Activated T-helper 2 cell treated with anti-CD3 and anti-CD28 coated beads, Interferon-gamma antibody, Interleukin-2, Interleukin-4, amounts not matched to agents 10 μg/mL and 5 μg/mL and 100 μg/mL, durations not matched to agents 14 hours and 24 hours and 36 hours (primary cell): ENCODE data around the gene MPHOSPH8. TPM values are rescaled to one million over a fixed set of nuclear protein-coding genes. Genes with fewer than 3 reads are reported as not detected.
A peak's percentile ranks its signal among the peaks of the same experiment; 100 is the strongest.
"Not testable (repeated sequence)": the region's sequence is repeated elsewhere in the genome, so short reads cannot be mapped to it uniquely, and the experiment has no call there.

Experiments used
- DNase-seq: peaks from one replicate; pipeline ENCODE4 v3.0.0; 2021; ENCODE audit warnings: low spot score
- H3K27ac Mint-ChIP-seq: one replicate; pipeline ENCODE4 v1.8.0; 2021; ENCODE audit warnings: mixed read lengths
- H3K27me3 Mint-ChIP-seq: one replicate; pipeline ENCODE4 v1.8.0; 2021; ENCODE audit warnings: low read depth, mixed read lengths
- H3K36me3 Mint-ChIP-seq: one replicate; pipeline ENCODE4 v1.8.0; 2021; ENCODE audit warnings: low read depth, mixed read lengths
- H3K4me1 Mint-ChIP-seq: one replicate; pipeline ENCODE4 v1.8.0; 2021; ENCODE audit warnings: low read depth, mixed read lengths
- H3K4me3 Mint-ChIP-seq: one replicate; pipeline ENCODE4 v1.8.0; 2021; ENCODE audit warnings: low read depth, mild to moderate bottlenecking, moderate library complexity, mixed read lengths
- H3K9me3 Mint-ChIP-seq: one replicate; pipeline ENCODE4 v1.8.0; 2021; ENCODE audit warnings: mixed read lengths
- intact Hi-C: fragments of 100-400 bp; cut with micrococcal nuclease; formaldehyde crosslinking; loops from one replicate; pipeline ENCODE4 v1.15.1; 2023
- total RNA-seq: library from RNA; stranded (reverse); gene quantifications from 2 replicates; pipeline ENCODE4 v1.2.3, GENCODE V29; 2022

The MPHOSPH8 gene
- total RNA-seq, 1 donor from 2014 or later = 46.4 TPM

DNA sequence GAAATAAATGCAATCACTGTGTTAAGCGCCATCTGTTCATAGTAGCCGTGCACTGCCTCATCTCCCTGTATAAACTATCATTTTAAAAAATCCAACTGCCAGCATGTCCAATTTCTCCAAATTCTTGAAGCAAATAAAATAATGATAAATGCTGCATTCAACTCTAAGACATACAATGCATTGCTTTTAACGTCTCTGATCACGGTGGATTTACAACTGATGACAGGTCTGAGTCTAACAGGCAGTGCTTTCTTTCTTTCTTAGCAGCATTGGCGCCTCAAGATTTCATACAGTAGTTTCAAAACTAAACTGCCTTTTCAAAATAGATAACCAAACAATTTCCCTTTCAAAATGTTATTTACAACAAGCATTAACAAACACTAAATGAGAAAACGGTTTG, 70.8 kb downstream of the MPHOSPH8 start:
- H3K4me3 Mint-ChIP-seq, H3K9me3 Mint-ChIP-seq, H3K27ac Mint-ChIP-seq, H3K27me3 Mint-ChIP-seq, H3K4me1 Mint-ChIP-seq, DNase-seq, intact Hi-C loops: not testable (repeated sequence)
- H3K36me3 Mint-ChIP-seq = peaks cover 20% of the 10 kb centered on the region

DNA sequence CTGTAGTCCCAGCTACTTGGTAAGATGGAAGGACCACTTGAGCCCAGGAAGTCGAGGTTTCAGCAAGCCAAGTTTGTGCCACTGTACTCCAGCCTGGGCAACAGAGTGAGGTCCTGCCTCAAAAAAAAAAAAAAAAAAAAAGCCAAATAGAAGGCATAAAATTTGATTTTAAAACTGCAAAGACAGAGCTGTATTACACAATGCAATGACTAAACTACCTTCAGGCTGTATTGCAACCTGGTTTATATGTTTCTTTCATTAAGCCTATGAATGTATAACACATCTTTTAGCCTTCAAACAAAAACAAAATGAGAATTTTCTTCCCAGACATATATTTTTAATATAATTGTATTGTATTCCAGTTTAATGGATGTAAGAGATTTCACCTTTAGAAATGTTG, 75.6 kb downstream of the MPHOSPH8 start:
- DNase-seq, H3K27me3 Mint-ChIP-seq, H3K9me3 Mint-ChIP-seq, H3K27ac Mint-ChIP-seq, H3K4me3 Mint-ChIP-seq, intact Hi-C loops: not testable (repeated sequence)
- H3K36me3 Mint-ChIP-seq = peaks cover 27% of the 10 kb centered on the region
- H3K4me1 Mint-ChIP-seq = peaks cover 18% of the 10 kb centered on the region

DNA sequence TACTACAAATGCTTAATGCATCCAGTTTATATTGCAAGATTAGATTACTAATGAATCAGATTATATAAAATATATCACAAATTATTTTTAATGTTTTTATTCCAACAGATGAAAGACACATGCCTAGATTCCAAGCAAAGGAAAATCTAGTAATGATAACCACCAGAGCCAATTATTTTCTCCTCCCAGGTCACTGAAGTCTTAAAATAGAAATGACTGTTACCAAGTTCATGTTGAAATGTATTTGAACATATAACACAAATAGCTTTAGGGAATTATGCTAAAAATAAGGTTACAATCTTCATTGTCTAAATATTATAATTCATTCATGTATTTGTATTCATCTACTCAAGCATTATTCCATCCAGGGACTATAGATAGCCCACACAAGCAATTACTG, 76.3 kb downstream of the MPHOSPH8 start:
- peaks cover 34% of the 10 kb centered on the region for H3K36me3 Mint-ChIP-seq
- H3K9me3 Mint-ChIP-seq = not testable (repeated sequence)
- intact Hi-C loops = loop anchor here (5.0 kb wide), 1 partner anchor 153 kb away; the partner anchor contains the start of gene ZMYM5

DNA sequence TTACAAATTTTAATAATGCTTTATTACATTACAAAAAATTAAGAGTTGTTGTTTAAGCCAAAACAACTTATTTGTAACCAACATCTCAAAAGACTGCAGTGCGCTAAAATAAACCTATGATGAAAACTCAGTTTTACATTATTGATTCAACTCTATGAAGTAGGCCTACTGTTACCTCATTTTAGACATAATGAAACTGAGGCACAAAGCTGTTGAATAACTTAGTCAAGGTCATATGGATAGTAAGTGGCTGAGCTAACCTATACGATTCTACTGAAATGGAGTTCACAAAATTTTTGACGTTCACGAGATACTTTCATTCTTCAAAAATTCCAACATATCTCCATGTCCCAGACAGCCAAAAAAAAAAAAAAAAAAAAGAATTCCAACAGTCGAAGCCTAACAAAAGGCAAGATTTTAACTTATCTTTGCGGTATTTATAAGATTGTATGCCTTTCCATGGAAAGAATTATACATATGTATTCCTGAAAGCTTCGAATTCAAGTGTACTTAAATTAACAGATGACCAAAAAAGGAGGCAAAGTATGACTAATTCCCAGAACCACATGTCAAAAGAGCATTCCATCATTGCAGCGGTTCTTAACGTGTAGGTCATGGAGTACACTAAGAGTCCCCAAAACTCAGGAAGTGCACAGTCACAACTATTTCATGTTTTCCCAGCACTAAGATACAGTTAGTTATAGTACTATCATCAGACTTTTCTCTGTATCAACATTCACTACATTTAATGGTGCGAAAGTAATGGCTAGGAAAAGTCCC, 79.9 kb downstream of the MPHOSPH8 start:
- H3K27me3 Mint-ChIP-seq = no peaks in the 10 kb centered on the region
- H3K36me3 Mint-ChIP-seq = peaks cover 39% of the 10 kb centered on the region
- H3K4me3 Mint-ChIP-seq = no peak overlapping the region
- no peaks in the 10 kb centered on the region for H3K9me3 Mint-ChIP-seq
- intact Hi-C loops = loop anchor here (5.0 kb wide), 1 partner anchor 149 kb away; the partner anchor contains the start of gene ZMYM5
- H3K4me1 Mint-ChIP-seq = peaks cover 24% of the 10 kb centered on the region
- H3K27ac Mint-ChIP-seq = peak overlapping the region; percentile 40
- DNase-seq = no peak

More for the DNA sequence above, 76.3 kb downstream of the MPHOSPH8 start:
- DNase-seq, H3K27ac Mint-ChIP-seq, H3K27me3 Mint-ChIP-seq, H3K4me3 Mint-ChIP-seq: not testable (repeated sequence)
- peaks cover 24% of the 10 kb centered on the region for H3K4me1 Mint-ChIP-seq

DNA sequence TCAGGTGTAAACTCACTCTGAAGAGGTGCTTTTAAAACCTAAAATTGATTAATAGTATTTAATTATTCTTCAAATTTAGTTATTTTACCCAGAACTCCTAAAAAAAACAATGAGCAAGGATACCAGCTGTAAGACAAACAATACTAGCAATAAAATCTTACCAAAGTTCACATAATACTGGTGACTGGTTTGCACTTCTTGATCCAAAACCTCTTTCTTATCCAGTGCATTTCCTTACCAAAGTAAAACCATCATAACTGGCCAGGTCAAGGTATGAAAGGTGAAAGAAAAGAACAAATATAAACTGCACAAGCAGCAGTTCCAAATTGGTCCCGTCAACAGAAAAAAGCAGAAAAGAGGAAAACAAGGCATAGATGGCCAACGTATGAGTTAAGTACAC, 86.6 kb downstream of the MPHOSPH8 start:
- DNase-seq = no peak
- H3K4me3 Mint-ChIP-seq = no peak overlapping the region
- intact Hi-C loops = no loop called here
- peaks cover 4% of the 10 kb centered on the region for H3K4me1 Mint-ChIP-seq
- no peaks in the 10 kb centered on the region for H3K9me3 Mint-ChIP-seq
- no peak overlapping the region for H3K27ac Mint-ChIP-seq
- H3K36me3 Mint-ChIP-seq = peaks cover 29% of the 10 kb centered on the region
- H3K27me3 Mint-ChIP-seq = no peaks in the 10 kb centered on the region

Other genes starting within 250 kb of the MPHOSPH8 start
- not detected in 2 replicates for gene TPTE2, start 72.1 kb upstream of the MPHOSPH8 start, total RNA-seq
- gene PSPC1, start 149.3 kb downstream of the MPHOSPH8 start, total RNA-seq = 68.8 and 69.0 TPM in 2 replicates
- 13.7 and 16.1 TPM in 2 replicates for gene ZMYM5, start 230.0 kb downstream of the MPHOSPH8 start, total RNA-seq